ENCODE results near the gene SCO2.
"Not testable (repeated sequence)": the region's sequence is repeated elsewhere in the genome, so short reads cannot be mapped to it uniquely, and the experiment has no call there.

SCO2 gene

DNA sequence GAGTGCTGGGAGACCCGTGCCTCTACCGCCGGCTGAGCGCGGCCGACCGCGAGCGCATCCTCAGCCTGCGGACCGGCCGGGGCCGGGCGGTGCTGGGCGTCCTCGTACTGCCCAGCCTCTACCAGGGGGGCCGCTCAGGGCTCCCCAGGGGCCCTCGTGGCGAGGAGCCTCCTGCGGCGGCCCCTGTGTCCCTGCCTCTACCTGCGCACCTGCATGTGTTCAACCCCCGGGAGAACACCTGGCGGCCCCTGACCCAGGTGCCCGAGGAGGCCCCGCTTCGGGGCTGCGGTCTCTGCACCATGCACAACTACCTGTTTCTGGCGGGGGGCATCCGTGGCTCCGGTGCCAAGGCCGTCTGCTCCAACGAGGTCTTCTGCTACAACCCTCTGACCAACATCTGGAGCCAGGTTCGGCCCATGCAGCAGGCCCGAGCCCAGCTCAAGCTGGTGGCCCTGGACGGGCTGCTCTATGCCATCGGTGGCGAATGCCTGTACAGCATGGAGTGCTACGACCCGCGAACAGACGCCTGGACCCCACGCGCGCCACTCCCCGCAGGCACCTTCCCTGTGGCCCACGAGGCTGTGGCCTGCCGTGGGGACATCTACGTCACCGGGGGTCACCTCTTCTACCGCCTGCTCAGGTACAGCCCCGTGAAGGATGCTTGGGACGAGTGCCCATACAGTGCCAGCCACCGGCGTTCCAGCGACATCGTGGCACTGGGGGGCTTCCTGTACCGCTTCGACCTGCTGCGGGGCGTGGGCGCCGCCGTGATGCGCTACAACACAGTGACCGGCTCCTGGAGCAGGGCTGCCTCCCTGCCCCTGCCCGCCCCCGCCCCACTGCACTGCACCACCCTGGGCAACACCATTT lies 23.8 kb upstream of the SCO2 start:
- no peak for DNase-seq

GRCh38 chr22:50548040-50548920 lies 22.9 kb upstream of the SCO2 start:
- DNase-seq = peak; percentile 50

- no peak for DNase-seq
Measured at GRCh38 chr22:50547263-50547985, 22.0 kb upstream of the SCO2 start.

DNA sequence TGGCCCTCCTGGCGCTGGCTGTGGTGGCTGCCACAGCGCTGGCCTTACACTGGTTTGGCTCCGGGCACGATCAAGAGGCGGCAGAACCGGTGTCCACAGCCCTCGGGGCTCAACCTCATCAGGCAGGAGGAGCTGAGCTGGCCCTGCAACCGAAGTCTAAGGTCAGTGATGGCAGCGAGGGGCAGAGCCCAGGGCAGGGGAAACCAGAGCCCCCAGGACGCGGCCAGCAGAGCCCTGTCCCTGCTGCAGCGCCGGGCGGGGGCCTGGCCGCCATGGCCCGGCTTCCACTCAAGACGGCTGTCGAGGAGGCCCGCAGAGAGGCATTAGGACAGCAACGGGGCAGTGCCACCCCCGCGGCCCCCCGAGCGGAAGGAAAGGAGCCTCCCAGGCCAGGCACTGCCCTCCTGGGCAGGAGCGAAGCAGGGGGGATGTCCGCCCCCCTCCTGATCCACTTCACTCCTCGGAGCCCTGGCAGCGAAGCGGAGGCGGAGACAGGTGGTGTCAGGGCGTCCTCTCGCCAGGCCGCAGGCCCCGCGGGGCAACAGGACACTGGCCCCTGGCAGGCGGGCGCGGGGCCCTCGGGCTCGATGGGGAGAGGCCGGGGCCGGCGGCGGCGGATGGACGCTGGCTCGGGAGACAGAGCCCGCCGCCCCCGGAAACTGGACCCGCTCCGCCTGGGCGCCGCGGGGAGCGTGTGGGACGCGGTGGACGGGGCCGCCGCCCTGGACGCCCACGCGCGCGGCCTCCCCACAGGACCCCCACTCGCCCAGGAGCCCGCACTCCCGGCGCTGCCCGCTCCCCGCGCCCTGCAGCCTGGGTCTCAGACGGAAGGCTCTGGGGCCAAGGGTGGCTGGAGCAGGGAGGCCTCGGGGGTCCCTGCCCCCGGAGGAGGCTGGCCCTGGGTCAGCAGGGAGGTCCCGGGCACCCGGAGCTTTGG lies 21.2 kb upstream of the SCO2 start:
- DNase-seq = no peak

DNA sequence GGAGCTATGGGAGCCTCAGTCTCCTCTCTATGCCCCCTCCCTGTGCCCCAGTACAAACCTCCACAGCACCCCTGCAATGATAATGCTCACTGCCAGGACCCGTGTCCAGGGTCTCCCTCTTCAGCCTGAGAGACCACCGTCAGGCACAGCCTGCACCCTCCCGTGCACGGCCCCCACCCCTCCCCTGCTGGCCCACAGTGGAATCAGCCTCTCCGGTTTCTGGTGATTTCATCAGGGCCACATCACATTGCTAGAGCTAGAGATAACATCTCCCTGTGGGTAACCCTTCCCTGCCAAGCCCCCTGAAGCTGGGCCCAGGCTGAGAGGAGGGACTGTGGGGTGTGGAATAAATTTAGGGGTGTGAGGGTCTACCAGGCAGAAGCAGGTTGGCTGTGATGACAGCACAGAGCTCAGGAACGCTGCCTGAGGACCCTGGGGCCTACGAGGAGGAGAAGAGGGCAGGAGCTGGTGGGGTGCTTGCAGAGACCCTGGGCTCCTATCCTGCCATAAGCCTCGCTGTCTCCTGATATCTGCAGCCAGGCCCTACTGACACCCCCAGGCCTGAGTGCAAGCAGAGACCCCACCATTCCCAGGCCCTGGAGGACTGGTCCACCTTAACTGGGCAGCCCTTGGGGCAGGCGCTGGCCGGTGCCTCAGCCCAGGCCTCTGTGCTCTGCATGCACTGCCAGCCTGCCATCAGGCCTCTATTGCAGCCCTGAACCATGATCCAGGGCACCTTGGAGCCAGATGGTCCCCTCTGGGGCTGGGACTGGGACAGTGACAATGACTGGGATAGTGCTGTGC lies 20.3 kb upstream of the SCO2 start, which contains the start of gene KLHDC7B:
Gene KLHDC7B, plus strand, starts transcription at position 378 of the 804 bp plus-strand sequence. Its CDS starts 345 bp downstream, at position 723.
- peak; percentile 21 for DNase-seq

GRCh38 chr22:50544746-50545253 lies 19.4 kb upstream of the SCO2 start:
- no peak for DNase-seq

- DNase-seq = peak; percentile 77
Measured at GRCh38 chr22:50544078-50544745, 18.8 kb upstream of the SCO2 start.

DNA sequence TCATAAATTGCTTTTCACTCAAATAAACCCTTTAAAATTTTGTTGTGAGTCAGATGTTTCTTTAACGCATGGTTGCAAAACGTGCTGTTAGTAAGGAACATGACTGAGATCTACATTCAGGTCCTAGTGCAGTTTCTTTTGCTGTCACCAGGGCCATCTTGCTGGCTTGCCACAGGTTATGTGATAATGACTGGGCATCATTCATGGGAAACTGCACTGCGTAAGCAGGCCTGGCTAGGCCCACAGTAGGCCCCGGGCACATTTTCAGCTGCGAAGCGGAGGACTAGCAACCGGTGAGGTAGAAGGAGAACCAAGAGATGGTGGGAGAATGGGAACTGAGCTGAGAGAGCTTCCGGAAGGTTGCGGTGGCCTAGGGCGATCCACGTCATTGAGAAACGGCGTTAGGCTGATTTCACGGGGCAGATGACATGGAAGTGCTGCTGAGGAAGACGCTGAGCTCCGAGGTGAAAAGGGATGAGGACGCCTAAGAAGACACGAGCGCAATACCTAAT lies 17.1 kb upstream of the SCO2 start:
- DNase-seq = peak; percentile 16

DNA sequence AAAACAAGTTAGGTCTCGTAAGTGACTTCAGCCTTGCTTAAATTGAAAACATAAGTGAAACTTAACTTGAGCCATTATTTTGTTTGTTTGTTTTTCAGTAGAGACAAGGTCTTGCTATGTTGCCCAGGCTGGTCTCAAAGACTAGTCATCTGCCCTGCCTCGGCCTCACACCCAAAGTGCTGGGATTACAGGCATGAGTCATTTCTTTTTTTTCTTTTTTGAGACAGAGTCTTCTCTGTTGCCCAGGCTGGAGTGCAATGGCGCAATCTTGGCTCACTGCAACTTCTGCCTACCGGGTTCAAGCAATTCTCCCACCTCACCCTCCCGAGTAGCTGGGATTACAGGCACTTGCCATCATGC lies 16.2 kb upstream of the SCO2 start:
- peak; percentile 16 for DNase-seq

DNA sequence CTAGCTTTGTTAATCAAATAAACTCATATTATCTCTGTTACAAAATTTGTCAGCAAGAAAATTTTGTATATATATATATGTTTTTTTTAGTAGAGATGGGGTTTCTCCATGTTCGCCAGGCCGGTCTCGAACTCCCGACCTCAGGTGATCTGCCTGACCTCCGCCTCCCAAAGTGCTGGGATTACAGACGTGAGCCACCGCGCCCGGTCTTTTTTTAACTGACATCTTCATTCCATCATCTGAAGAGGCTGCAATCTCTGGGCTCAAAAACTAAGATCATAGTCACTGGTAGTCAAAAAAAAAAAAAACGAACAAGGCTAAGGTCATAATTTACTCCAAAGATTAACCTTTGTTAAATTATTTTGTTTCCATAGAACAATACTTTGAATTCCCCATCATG lies 15.0 kb upstream of the SCO2 start:
- no peak for DNase-seq

- no peak for DNase-seq
Measured at GRCh38 chr22:50537765-50538164, 12.4 kb upstream of the SCO2 start.

DNA sequence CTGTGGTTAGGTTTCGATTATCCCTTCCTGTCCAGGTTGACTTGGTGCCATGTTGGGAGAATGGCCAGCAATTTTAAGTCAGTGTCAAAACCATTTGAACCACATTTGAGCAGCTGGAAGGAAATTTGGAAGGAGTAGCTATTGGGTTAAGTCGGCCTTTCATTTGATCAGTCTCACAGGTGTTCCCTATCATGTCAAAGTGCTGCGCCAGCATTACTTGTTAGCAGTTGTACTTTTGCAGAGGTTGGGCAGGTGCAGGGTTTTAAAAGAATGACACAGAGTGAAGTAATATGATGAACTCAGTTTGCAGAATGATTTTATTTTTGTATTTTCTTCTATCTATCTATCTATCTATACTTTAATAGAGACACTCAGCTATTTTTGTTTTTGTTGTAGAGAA lies 10.8 kb upstream of the SCO2 start:
- no peak for DNase-seq

DNA sequence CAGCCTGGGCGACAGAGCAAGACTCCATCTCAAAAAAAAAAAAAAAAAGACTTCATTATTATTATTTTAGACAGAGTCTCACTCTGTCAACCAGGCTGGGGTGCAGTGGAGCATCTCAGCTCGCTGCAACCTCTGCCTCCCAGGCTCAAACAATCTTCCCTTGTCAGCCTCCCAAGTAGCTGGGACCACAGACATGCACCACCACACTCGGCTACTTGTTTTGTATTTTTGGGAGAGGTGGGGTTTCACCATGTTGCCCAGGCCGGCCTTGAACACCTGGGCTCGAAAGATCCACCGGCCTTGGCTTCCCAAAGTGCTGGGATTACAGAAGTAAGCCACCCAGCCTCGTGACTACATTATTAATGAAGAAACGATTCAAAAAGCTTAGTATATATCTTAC lies 9.7 kb upstream of the SCO2 start:
- DNase-seq = no peak

DNA sequence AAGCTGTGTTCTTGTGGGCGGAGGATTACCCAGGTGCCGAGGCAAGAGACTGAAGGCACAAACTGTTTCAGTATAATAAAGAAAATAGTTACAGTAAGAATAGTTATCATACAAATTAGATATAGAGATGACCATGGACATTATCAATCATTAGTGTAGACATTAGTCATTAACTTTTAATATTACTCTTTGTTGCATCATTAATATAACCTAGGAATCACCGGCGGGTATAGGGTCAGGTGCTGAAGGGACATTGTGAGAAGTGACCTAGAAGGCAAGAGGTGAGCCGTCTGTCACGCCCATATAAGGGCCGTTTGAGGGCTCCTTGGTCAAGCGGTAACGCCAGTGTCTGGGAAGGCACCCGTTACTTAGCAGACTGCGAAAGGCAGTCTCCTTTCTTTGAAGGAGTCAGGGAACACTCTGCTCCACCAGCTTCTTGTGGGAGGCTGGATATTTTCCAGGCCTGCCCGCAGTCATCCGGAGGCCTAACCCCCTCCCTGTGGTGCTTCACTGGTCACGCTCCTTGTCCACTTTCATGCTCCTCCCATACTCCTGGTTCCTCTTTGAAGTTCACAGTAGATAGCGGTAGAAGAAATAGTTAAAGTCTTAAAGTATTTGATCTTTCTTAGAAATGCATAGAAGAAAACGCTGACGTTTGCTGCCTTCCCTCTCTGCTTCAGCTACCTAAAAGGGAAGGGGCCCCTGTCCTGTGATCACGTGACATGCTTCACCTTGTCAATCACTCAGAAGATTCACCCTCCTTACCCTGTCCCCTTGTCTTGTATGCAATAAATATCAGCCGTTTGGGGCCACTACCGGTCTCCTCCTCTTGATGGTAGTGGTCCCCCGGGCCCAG lies 8.7 kb upstream of the SCO2 start:
- not testable (repeated sequence) for DNase-seq

DNA sequence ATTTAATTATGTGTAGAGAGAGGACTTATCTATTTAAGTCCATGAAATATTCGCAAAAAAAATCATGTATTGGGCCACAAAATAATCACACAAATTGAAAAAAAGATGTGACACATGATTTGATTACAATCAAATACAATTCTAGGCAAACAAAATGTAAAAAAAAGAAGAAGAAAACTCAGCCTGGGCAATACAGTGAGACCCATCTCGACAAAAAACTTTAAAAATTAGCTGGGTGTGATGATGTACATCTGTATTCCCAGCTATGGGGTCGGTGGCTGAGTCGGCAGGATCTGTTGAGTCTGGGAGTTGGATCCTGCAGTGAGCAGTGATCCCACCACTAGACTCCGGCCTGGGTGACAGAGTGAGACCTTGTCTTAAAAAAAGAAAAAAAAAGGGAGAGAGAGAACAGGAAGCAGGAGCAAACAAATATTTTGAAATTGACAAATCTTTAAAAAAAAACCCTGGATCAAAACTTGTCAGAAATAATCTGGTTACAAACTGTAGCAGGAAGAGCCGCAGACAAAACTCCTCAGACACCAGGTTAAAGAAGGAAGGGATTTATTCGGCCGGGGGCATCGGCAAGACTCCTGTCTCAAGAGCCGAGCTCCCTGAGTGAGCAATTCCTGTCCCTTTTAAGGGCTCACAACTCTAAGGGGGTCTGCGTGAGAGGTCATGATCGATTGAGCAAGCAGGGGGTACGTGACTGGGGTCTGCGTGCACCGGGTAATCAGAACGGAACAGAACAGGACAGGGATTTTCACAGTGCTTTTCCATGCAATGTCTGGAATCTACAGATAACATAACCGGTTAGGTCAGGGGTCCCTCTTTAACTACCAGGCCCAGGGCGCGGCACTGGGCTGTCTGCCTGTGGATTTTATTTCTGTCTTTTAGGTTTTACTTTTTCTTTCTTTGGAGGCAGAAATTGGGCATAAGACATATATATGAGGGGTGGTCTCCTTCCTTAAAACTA lies 7.7 kb upstream of the SCO2 start:
- no peak for DNase-seq

- DNase-seq = no peak
Measured at GRCh38 chr22:50531962-50532674, 6.7 kb upstream of the SCO2 start.

GRCh38 chr22:50531546-50531961 lies 6.2 kb upstream of the SCO2 start:
- DNase-seq = peak; percentile 69

All from stimulated activated naive CD4-positive, alpha-beta T cell treated with Interleukin-2 at 50 U/mL for 16 hours (primary cell).